DMS 273 (cell line): ENCODE data around the gene SMPD3.

ENCODE experiments used
- DNase-seq: peaks from one replicate; lab custom pipeline; 2025; ENCODE audit not compliant: unreplicated experiment; lab: John Stamatoyannopoulos, UW

Gene SMPD3

GRCh38 chr16:68384288-68385161 lies 63.8 kb downstream of the SMPD3 start:
- no peak for DNase-seq

GRCh38 chr16:68383858-68384257 lies 64.5 kb downstream of the SMPD3 start:
- DNase-seq = no peak

GRCh38 chr16:68382296-68382718 lies 66.0 kb downstream of the SMPD3 start:
- peak; percentile 68 for DNase-seq

- no peak for DNase-seq
Observed at GRCh38 chr16:68381363-68381724, 67.0 kb downstream of the SMPD3 start.

- DNase-seq = no peak
Observed at GRCh38 chr16:68380676-68381362, 67.5 kb downstream of the SMPD3 start.

GRCh38 chr16:68380348-68380670 lies 68.0 kb downstream of the SMPD3 start:
- DNase-seq = no peak

GRCh38 chr16:68379472-68380347 lies 68.6 kb downstream of the SMPD3 start:
- DNase-seq = peak; percentile 23

- DNase-seq = no peak
Observed at GRCh38 chr16:68378436-68379415, 69.6 kb downstream of the SMPD3 start.

GRCh38 chr16:68377667-68378393 lies 70.5 kb downstream of the SMPD3 start:
- peak; percentile 27 for DNase-seq

- DNase-seq = no peak
Observed at GRCh38 chr16:68377221-68377620, 71.1 kb downstream of the SMPD3 start.

- DNase-seq = no peak
Observed at GRCh38 chr16:68376590-68376989, 71.7 kb downstream of the SMPD3 start.

- DNase-seq = no peak
Observed at GRCh38 chr16:68375801-68376536, 72.3 kb downstream of the SMPD3 start.

GRCh38 chr16:68374961-68375660 lies 73.2 kb downstream of the SMPD3 start:
- peak; percentile 20 for DNase-seq

- no peak for DNase-seq
Observed at GRCh38 chr16:68374246-68374805, 74.0 kb downstream of the SMPD3 start.

GRCh38 chr16:68373528-68374245 lies 74.6 kb downstream of the SMPD3 start:
- DNase-seq = no peak

- no peak for DNase-seq
Observed at GRCh38 chr16:68372806-68373205, 75.5 kb downstream of the SMPD3 start.

GRCh38 chr16:68372381-68372720 lies 76.0 kb downstream of the SMPD3 start:
- no peak for DNase-seq
